Measurements from ENCODE around the gene NT5M. TPM values are rescaled to one million over a fixed set of nuclear protein-coding genes. Genes with fewer than 3 reads are reported as not detected.

Gene NT5M
- total and polyA plus RNA-seq, 9 of the 15 experiments (the other 6 are each of a cell fraction or from before 2014, with no cell fraction given) = 0.24 to 10.1 (median 3.4) TPM

- 71% methylated on average over 8 of the region's 15 CpGs for WGBS (ENCODE audit: insufficient coverage, low coverage, missing lambda C conversion rate)
- Histone ChIP-seq H3K9me3 (replicated peaks; ENCODE audit: control insufficient read depth, insufficient read depth, low read depth, low read length) (no peaks in the 10 kb centered on the region), H3K27me3 (ENCODE audit: control insufficient read depth in 2 of 2, insufficient read depth in 2 of 2, low read length in 2 of 2) (no peaks in the 10 kb centered on the region), H3K9me1 (ENCODE audit: control insufficient read depth, insufficient read depth, low read length) (no peaks in the 10 kb centered on the region), H3K36me3 (ENCODE audit: control insufficient read depth, insufficient read depth, low read length) (no peaks in the 10 kb centered on the region), H3K4me3 (no peak overlapping the region), H2AFZ (ENCODE audit: low read depth, low read length) (no peak overlapping the region), H4K20me1 (replicated peaks; ENCODE audit: control insufficient read depth, insufficient read depth, low read length) (no peaks in the 10 kb centered on the region), H3K27ac (ENCODE audit: extremely low read depth, low read depth, low read length) (no peak overlapping the region), H3K9ac (ENCODE audit: insufficient read depth in 1 of 2, low read depth in 2 of 2, low read length in 2 of 2) (peak overlapping the region in 1 of 2 experiments; percentile 17; a peak in 2 of 4 replicates), H3K4me1 (replicated peaks in 1 of 2; ENCODE audit: control insufficient read depth in 2 of 2, insufficient read depth in 2 of 2, low read length in 2 of 2) (peaks cover 7 to 42% of the 10 kb centered on the region in 2 experiments; a peak in 4 of 5 replicates), H3K4me2 (ENCODE audit: insufficient read depth, low read length) (no peak overlapping the region), H3K79me2 (ENCODE audit: control insufficient read depth, insufficient read depth, low read length) (no peaks in the 10 kb centered on the region)
- DNase-seq (ENCODE audit: extremely low read depth in 1 of 4, low spot score in 3 of 4) (no peak), ATAC-seq (no peak), FAIRE-seq (no peak)
- in situ Hi-C loops (cut with MboI) = no loop called here
- BruUV-seq (replicated peaks) = no TSS peak
- ChIA-PET POLR2A (interaction anchor here (1.4 kb wide), 1 partner anchor 288 kb away, joined by 3 read pairs; no protein-coding TSS in a partner anchor), CTCF (ENCODE audit: low intra/inter-chr PET ratio) (interaction anchor here (1.1 to 3.2 kb wide), 3 partner anchors 142 to 289 kb away, joined by 5 to 59 read pairs (median 24); partner anchors contain the start of gene RASD1)
- intact Hi-C loops (cut with micrococcal nuclease) = loop anchor here (2.0 kb wide), 1 partner anchor 215 kb away; no protein-coding TSS in a partner anchor
- TF ChIP-seq ARID3A (IDR thresholded peaks at IDR 0.05; ENCODE audit: borderline replicate concordance, low read depth, low read length) = no peak
- no peak for TF ChIP-seq HDAC6 (IDR thresholded peaks at IDR 0.05; ENCODE audit: low read depth, low read length)
- no peak for TF ChIP-seq ZNF445 (CRISPR knock-in tag; IDR thresholded peaks at IDR 0.05; ENCODE audit: low read depth)
- TF ChIP-seq GTF2A2 (tag; IDR thresholded peaks at IDR 0.05) = no peak
- no peak for TF ChIP-seq CCAR2 (IDR thresholded peaks at IDR 0.05; ENCODE audit: low read depth, low read length)
- TF ChIP-seq MXD1 (CRISPR knock-in tag; IDR thresholded peaks at IDR 0.05; ENCODE audit: borderline replicate concordance, poor library complexity, severe bottlenecking) = no peak
- TF ChIP-seq ZNF77 (CRISPR knock-in tag; IDR thresholded peaks at IDR 0.05) = no peak
- TF ChIP-seq RBM15 (IDR thresholded peaks at IDR 0.05; ENCODE audit: insufficient read depth, low read length) = no peak
- TF ChIP-seq MEF2D (tag; conservative IDR thresholded peaks at IDR 0.05; ENCODE audit: low read depth) = no peak
- no peak for TF ChIP-seq CHD1 (IDR thresholded peaks at IDR 0.05; ENCODE audit: low read length)
- TF ChIP-seq ZNF449 (CRISPR knock-in tag; IDR thresholded peaks at IDR 0.05) = no peak
- TF ChIP-seq SIN3B (IDR thresholded peaks at IDR 0.05; ENCODE audit: low read depth) = no peak
- no peak for TF ChIP-seq ZNF174 (CRISPR knock-in tag; IDR thresholded peaks at IDR 0.05)
- no peak for TF ChIP-seq NKRF (IDR thresholded peaks at IDR 0.05; ENCODE audit: borderline replicate concordance)
- no peak for TF ChIP-seq ZNF217 (CRISPR knock-in tag; IDR thresholded peaks at IDR 0.05)
Measured at GRCh38 chr17:17353625-17354484, 50.7 kb downstream of the NT5M start.

Measured in K562 (cell line).